ENCODE measurements around the gene RPL7A. TPM values are rescaled to one million over a fixed set of nuclear protein-coding genes. Genes with fewer than 3 reads are reported as not detected.

RPL7A gene
- total and polyA plus RNA-seq, 2 donors (not counting 3 experiments of a cell fraction or from before 2014, with no cell fraction given) = 2,112 to 2,329 TPM

DNA sequence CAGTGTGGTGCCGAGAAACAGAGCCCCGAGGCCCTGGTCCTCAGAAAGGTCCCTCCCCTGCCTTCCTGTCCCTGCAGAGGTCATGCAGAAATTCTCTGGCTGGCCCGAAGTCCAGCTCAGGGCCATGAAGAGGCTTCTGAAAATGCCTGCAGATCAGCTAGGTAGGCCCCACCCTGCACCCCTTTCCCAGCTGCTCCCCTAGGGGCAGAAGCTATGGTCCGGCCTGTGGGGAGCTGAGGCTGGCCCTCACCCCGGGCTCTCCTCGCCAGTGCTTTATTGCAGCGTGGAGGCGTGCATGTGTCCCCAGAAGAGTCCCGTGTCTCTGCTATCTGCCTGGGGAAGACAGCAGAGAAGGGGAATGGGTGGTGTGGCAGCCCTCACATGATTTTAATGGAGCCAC is 49.9 kb downstream of the RPL7A start:
- DNase-seq (ENCODE audit: low read depth, low spot score) = no peak
- Histone ChIP-seq H3K36me3 (ENCODE audit: control insufficient read depth in 2 of 2, extremely low read depth in 1 of 2, insufficient read depth in 2 of 2, low read length in 2 of 2) (peaks cover 0 to 2% of the 10 kb centered on the region in 2 experiments), H4K20me1 (replicated peaks; ENCODE audit: control insufficient read depth, extremely low read depth, insufficient read depth, low read length) (no peaks in the 10 kb centered on the region), H3K27me3 (ENCODE audit: control insufficient read depth in 2 of 2, insufficient read depth in 2 of 2, low read length in 2 of 2) (peaks cover 0 to 3% of the 10 kb centered on the region in 2 experiments), H3K9me1 (replicated peaks; ENCODE audit: control insufficient read depth, extremely low read depth, insufficient read depth, low read length) (no peaks in the 10 kb centered on the region), H2AFZ (ENCODE audit: low read depth, low read length) (no peak overlapping the region), H3K4me3 (replicated peaks in 1 of 3; ENCODE audit: insufficient read depth in 1 of 3, low read depth in 1 of 3, low read length in 3 of 3) (no peak overlapping the region), H3K4me1 (ENCODE audit: control insufficient read depth, extremely low read depth, insufficient read depth, low read length) (no peaks in the 10 kb centered on the region), H3K9me3 (replicated peaks; ENCODE audit: control insufficient read depth, insufficient read depth, low read length) (no peaks in the 10 kb centered on the region), H3K27ac (ENCODE audit: insufficient read depth, low read depth, low read length) (no peak overlapping the region), H3K9ac (replicated peaks; ENCODE audit: extremely low read depth, insufficient read depth, low read length) (no peak overlapping the region), H3K4me2 (ENCODE audit: insufficient read depth, low read length) (no peak overlapping the region), H3K79me2 (ENCODE audit: control insufficient read depth, insufficient read depth, low read length) (no peaks in the 10 kb centered on the region)
- no peak for FAIRE-seq
- BruUV-seq (replicated peaks) = no TSS peak
- intact Hi-C loops (cut with micrococcal nuclease) = loop anchor here (2.0 kb wide), 2 partner anchors 21 to 89 kb away; partner anchors contain the start of genes STKLD1 and SURF4
- dilution Hi-C loops (cut with MboI; ENCODE audit: extremely low pct_ligation_motif_present, low sequenced_read_pairs) = no loop called here
- CTCF ChIA-PET = interaction anchor here (1.0 kb wide), 1 partner anchor 89 kb away, joined by 4 read pairs; no protein-coding TSS in a partner anchor
- POLR2A ChIA-PET = no interaction called here
- TF ChIP-seq, protein P1, sequence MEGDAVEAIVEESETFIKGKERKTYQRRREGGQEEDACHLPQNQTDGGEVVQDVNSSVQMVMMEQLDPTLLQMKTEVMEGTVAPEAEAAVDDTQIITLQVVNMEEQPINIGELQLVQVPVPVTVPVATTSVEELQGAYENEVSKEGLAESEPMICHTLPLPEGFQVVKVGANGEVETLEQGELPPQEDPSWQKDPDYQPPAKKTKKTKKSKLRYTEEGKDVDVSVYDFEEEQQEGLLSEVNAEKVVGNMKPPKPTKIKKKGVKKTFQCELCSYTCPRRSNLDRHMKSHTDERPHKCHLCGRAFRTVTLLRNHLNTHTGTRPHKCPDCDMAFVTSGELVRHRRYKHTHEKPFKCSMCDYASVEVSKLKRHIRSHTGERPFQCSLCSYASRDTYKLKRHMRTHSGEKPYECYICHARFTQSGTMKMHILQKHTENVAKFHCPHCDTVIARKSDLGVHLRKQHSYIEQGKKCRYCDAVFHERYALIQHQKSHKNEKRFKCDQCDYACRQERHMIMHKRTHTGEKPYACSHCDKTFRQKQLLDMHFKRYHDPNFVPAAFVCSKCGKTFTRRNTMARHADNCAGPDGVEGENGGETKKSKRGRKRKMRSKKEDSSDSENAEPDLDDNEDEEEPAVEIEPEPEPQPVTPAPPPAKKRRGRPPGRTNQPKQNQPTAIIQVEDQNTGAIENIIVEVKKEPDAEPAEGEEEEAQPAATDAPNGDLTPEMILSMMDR (IDR thresholded peaks at IDR 0.05; ENCODE audit: extremely low read depth in 1 of 2, insufficient read depth in 1 of 2, low read depth in 1 of 2, low read length in 2 of 2) = no peak
- TF ChIP-seq JUN (IDR thresholded peaks at IDR 0.05; ENCODE audit: borderline replicate concordance, insufficient read depth, insufficient read length, low read depth) (no peak), FOS (IDR thresholded peaks at IDR 0.05; ENCODE audit: borderline replicate concordance, insufficient read depth, low read length) (no peak), POLR2A (IDR thresholded peaks at IDR 0.05; ENCODE audit: low read depth, low read length) (no peak), MYC (IDR thresholded peaks at IDR 0.05; ENCODE audit: low read depth, low read length) (no peak), POLR2AphosphoS5 (IDR thresholded peaks at IDR 0.05; ENCODE audit: insufficient read depth, low read depth, low read length) (no peak), EZH2 (IDR thresholded peaks at IDR 0.05; ENCODE audit: borderline replicate concordance, low read depth, low read length, severe bottlenecking) (no peak), GATA2 (IDR thresholded peaks at IDR 0.05; ENCODE audit: insufficient read depth, insufficient read length, low read depth, low read length) (no peak)
- TF ChIP-seq, protein P2, sequence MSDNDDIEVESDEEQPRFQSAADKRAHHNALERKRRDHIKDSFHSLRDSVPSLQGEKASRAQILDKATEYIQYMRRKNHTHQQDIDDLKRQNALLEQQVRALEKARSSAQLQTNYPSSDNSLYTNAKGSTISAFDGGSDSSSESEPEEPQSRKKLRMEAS (IDR thresholded peaks at IDR 0.05; ENCODE audit: insufficient read depth, insufficient read length) = no peak
